HepG2 (cell line): ENCODE results near the gene SERAC1. TPM values are rescaled to one million over a fixed set of nuclear protein-coding genes. Genes with fewer than 3 reads are reported as not detected.

ENCODE experiments used
- ATAC-seq: fragments of 200-7000 bp; cut with Tn5 transposase; 3 replicates; pipeline ENCODE4 v1.9.1; 2020; ENCODE audit warnings: mild to moderate bottlenecking, moderate library complexity
- BruUV-seq: library from RNA; stranded (reverse); fragments of 400-500 nt; replicated peaks from 2 replicates; lab custom pipeline; 2021; lab: Mats Ljungman, UMichigan
- CTCF ChIA-PET: fragments of 300-600 bp; formaldehyde crosslinking; extraction: SDS; loops from one replicate; lab custom pipeline; 2021; ENCODE audit warnings: low total read pairs, inconsistent platforms, low intra/inter-chr PET ratio; lab: Yijun Ruan, JAX
- POLR2A ChIA-PET: fragments of 350-600 bp; sonication (Branson Sonifier 250); formaldehyde crosslinking; loops from one replicate; lab custom pipeline; 2020; ENCODE audit warnings: antibody characterized with exemption, inconsistent platforms; lab: Yijun Ruan, JAX
- DNase-seq: peaks from one replicate; pipeline ENCODE4 v3.0.0-alpha.2; 2015; ENCODE audit warnings: low spot score
- FAIRE-seq: peaks from 3 replicates; lab custom pipeline; 2011; peaks lifted over from hg19 to GRCh38; lab: Jason Lieb, UNC
- H2AFZ ChIP-seq: one replicate; pipeline ENCODE4 v1.6.1; 2011; ENCODE audit warnings: low read length, inconsistent platforms
- H3K27ac ChIP-seq: fragments of 300-600 bp; 3 replicates; pipeline ENCODE4 v1.8.0; 2011; ENCODE audit warnings: mixed run types, mild to moderate bottlenecking, mixed read lengths, low read length, inconsistent platforms; ENCODE audit not compliant: insufficient read depth; ENCODE audit errors: extremely low read length
- H3K27me3 ChIP-seq, 2 experiments: fragments of 200-600 bp in 1 of 2; 2 replicates in 1 of 2; 3 replicates in 1 of 2; pipeline versions ENCODE4 v1.6.0 to v1.8.0; 2011; ENCODE audit warnings: low read length in 2 of 2, mild to moderate bottlenecking in 2 of 2, moderate library complexity in 2 of 2, inconsistent platforms in 1 of 2; ENCODE audit not compliant: insufficient read depth in 2 of 2, control insufficient read depth in 1 of 2
- H3K36me3 ChIP-seq, 2 experiments: fragments of 200-600 bp in 1 of 2; replicated peaks in 1 of 2; 2 replicates in 1 of 2; 3 replicates in 1 of 2; pipeline versions ENCODE4 v1.5.1 to v1.8.0; 2011; ENCODE audit warnings: low read length in 2 of 2, inconsistent platforms in 1 of 2; ENCODE audit not compliant: insufficient read depth in 2 of 2, control insufficient read depth in 1 of 2
- H3K4me1 ChIP-seq: 2 replicates; pipeline ENCODE4 v1.5.1; 2012; ENCODE audit warnings: low read length, inconsistent platforms; ENCODE audit not compliant: insufficient read depth
- H3K4me2 ChIP-seq: 2 replicates; pipeline ENCODE4 v1.6.0; 2011; ENCODE audit warnings: low read depth, low read length, inconsistent platforms
- H3K4me3 ChIP-seq, 3 experiments: fragments of 200-600 bp in 1 of 3; sonication (generic), shearing (Covaris generic) in 1 of 3; replicated peaks in 1 of 3; 2 replicates each; pipeline ENCODE4 v1.5.1; 2011 to 2016; ENCODE audit warnings: low read length in 3 of 3, inconsistent platforms in 2 of 3, low read depth in 2 of 3, mild to moderate bottlenecking in 2 of 3, control low read depth in 1 of 3, mixed read lengths in 1 of 3; ENCODE audit not compliant: insufficient read depth in 1 of 3
- H3K79me2 ChIP-seq: one replicate; pipeline ENCODE4 v1.6.1; 2011; ENCODE audit warnings: low read length, inconsistent platforms; ENCODE audit not compliant: insufficient read depth
- H3K9ac ChIP-seq: 2 replicates; pipeline ENCODE4 v1.6.0; 2011; ENCODE audit warnings: mild to moderate bottlenecking, low read depth, low read length, inconsistent platforms; ENCODE audit not compliant: insufficient read depth
- H3K9me3 ChIP-seq: 2 replicates; pipeline ENCODE4 v1.5.1; 2012; ENCODE audit warnings: mild to moderate bottlenecking, low read length
- H4K20me1 ChIP-seq: 2 replicates; pipeline ENCODE4 v1.6.0; 2011; ENCODE audit warnings: inconsistent platforms, mild to moderate bottlenecking, low read length, moderate library complexity; ENCODE audit not compliant: insufficient read depth
- CBX2 ChIP-seq, 2 experiments: fragments of 200-600 bp in 1 of 2; sonication (generic); formaldehyde crosslinking in 1 of 2; IDR thresholded peaks; 2 replicates each; pipeline versions ENCODE4 v1.7.0 to v1.8.1; 2018 to 2022; ENCODE audit warnings: low read depth in 2 of 2, low read length in 1 of 2, mild to moderate bottlenecking in 1 of 2, missing genetic modification reagents in 1 of 2
- ELF4 ChIP-seq: sonication (generic); formaldehyde crosslinking; IDR thresholded peaks from 2 replicates; pipeline ENCODE4 v1.5.0; 2020; ENCODE audit warnings: missing genetic modification reagents, mild to moderate bottlenecking, moderate library complexity, borderline replicate concordance
- IRX3 ChIP-seq: sonication (generic); formaldehyde crosslinking; IDR thresholded peaks from 2 replicates; pipeline ENCODE4 v1.8.1; 2023; ENCODE audit warnings: mild to moderate bottlenecking, low read depth, missing genetic modification reagents, borderline replicate concordance
- RFX5 ChIP-seq: IDR thresholded peaks from 2 replicates; pipeline ENCODE4 v1.6.1; 2011; ENCODE audit warnings: low read depth, low read length, improper control_type of control experiment
- ZNF3 ChIP-seq: IDR thresholded peaks from 2 replicates; pipeline ENCODE4 v1.7.0; 2017; ENCODE audit warnings: inconsistent platforms
- ZNF484 ChIP-seq: sonication (generic); formaldehyde crosslinking; IDR thresholded peaks from 2 replicates; pipeline ENCODE4 v1.5.1; 2020; ENCODE audit warnings: mild to moderate bottlenecking, low read depth, missing genetic modification reagents, borderline replicate concordance
- ZNF543 ChIP-seq: sonication (generic); formaldehyde crosslinking; IDR thresholded peaks from 2 replicates; pipeline ENCODE4 v1.4.0; 2020; ENCODE audit warnings: mild to moderate bottlenecking, missing genetic modification reagents
- ZNF598 ChIP-seq: sonication (generic); formaldehyde crosslinking; IDR thresholded peaks from 2 replicates; pipeline ENCODE4 v1.5.1; 2020; ENCODE audit warnings: mild to moderate bottlenecking, missing genetic modification reagents, borderline replicate concordance
- ZNF629 ChIP-seq: sonication (generic); formaldehyde crosslinking; conservative IDR thresholded peaks from 2 replicates; pipeline ENCODE4 v1.5.0; 2020; ENCODE audit warnings: missing genetic modification reagents
- WGBS: methylation state at CpG from one replicate; pipeline ENCODE4 v1.1.6; 2017; ENCODE audit warnings: low lambda C conversion rate; 5-methylcytosine and 5-hydroxymethylcytosine counted together
- in situ Hi-C: cut with HindIII; loops from 2 replicates; pipeline ENCODE4 v1.10.0; 2017; ENCODE audit warnings: low pct_unique_long_range_greater_than_20kb; ENCODE audit not compliant: extremely low pct_ligation_motif_present
- intact Hi-C: fragments of 100-400 bp; cut with micrococcal nuclease; formaldehyde crosslinking; loops from one replicate; pipeline ENCODE4 v1.10.0; 2022; ENCODE audit not compliant: unreplicated experiment
- polyA plus RNA-seq, 8 experiments: library from polyadenylated mRNA; depleted of rRNA in 3 of 8; stranded (reverse) in 7 of 8; unstranded in 1 of 8; fragments of >200 nt; fragmentation: Illumina TruSeq in 4 of 8; extraction: Trizol in 4 of 8; gene quantifications; 2 replicates each; pipeline versions ENCODE4 v1.2.1 to v1.2.3, GENCODE V29; 2011 to 2016; ENCODE audit warnings: low read depth in 4 of 8, missing spikeins in 1 of 8, mixed read lengths in 1 of 8; ENCODE audit not compliant: insufficient read depth in 1 of 8
- total RNA-seq, 5 experiments: library from RNA; depleted of rRNA; stranded (reverse); fragments of >200 nt; fragmentation: Illumina TruSeq; extraction: Trizol; gene quantifications; 2 replicates each; pipeline ENCODE4 v1.2.3, GENCODE V29; 2016; ENCODE audit warnings: low read depth in 1 of 5
- TF ChIP-seq, protein P1 (sequence below): sonication (generic); formaldehyde crosslinking; IDR thresholded peaks from 2 replicates; pipeline ENCODE4 v1.5.0; 2020; ENCODE audit warnings: mild to moderate bottlenecking, missing genetic modification reagents
- TF ChIP-seq, protein P2 (sequence below): sonication (generic); formaldehyde crosslinking; IDR thresholded peaks from 2 replicates; pipeline ENCODE4 v1.9.0; 2022; ENCODE audit warnings: missing genetic modification reagents, mild to moderate bottlenecking, borderline replicate concordance

SERAC1 gene
- total and polyA plus RNA-seq, 2 of the 13 experiments (the other 11 are each of a cell fraction or from before 2014, with no cell fraction given), result 4.5 to 8.1 TPM

DNA sequence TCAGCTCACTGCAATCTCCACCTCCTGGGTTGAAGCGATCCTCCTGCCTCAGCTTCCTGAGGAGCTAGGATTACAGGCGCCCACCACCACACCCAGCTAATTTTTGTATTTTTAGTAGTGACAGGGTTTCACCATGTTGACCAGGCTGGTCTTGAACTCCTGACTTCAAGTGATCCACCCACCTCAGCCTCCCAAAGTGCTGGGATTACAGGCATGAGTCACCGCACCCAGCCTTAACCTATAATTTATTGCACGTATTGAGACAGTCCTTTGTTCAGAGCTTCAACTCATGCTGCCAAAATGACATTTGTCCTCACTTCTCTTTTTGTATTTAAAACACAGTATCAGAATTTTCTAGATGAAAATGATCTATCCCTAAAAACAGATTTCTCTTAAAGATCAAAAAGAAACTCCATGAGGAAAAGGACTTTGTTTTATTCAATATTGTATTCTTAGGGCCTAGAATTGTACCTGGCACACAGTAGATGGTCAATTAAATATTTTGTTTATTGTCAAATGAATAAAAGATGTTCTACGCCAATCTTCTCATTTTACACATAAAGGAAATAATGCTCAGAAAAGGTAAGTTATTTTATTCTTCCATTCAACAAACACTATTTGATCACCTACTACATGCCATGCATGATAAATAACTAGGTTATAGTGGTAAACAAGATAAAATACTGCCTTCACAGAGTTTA is 10.8 kb downstream of the SERAC1 start:
- no peak for FAIRE-seq

GRCh38 chr6:158154816-158155215 is 13.2 kb downstream of the SERAC1 start:
- CTCF ChIA-PET, result no interaction called here
- no TSS peak for BruUV-seq
- TF ChIP-seq RFX5 (no peak), ZNF484 (CRISPR knock-in tag) (no peak), IRX3 (CRISPR knock-in tag) (no peak), ELF4 (CRISPR knock-in tag) (no peak), CBX2 (IDR thresholded peaks at IDR 0.05; ENCODE audit: low read depth, low read length) (no peak), CBX2 (CRISPR knock-in tag; IDR thresholded peaks at IDR 0.05; ENCODE audit: low read depth) (no peak), ZNF629 (no peak), ZNF598 (CRISPR knock-in tag) (no peak), ZNF543 (CRISPR knock-in tag) (no peak)
- TF ChIP-seq, protein P1, sequence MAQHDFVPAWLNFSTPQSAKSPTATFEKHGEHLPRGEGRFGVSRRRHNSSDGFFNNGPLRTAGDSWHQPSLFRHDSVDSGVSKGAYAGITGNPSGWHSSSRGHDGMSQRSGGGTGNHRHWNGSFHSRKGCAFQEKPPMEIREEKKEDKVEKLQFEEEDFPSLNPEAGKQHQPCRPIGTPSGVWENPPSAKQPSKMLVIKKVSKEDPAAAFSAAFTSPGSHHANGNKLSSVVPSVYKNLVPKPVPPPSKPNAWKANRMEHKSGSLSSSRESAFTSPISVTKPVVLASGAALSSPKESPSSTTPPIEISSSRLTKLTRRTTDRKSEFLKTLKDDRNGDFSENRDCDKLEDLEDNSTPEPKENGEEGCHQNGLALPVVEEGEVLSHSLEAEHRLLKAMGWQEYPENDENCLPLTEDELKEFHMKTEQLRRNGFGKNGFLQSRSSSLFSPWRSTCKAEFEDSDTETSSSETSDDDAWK (CRISPR knock-in tag), result no peak

More for the DNA sequence above, 10.8 kb downstream of the SERAC1 start:
- BruUV-seq, result no TSS peak
- no peak overlapping the region for H3K4me2 ChIP-seq
- H4K20me1 ChIP-seq, result no peaks in the 10 kb centered on the region
- ChIA-PET POLR2A (no interaction called here), CTCF (no interaction called here)
- peaks cover 20% of the 10 kb centered on the region for H3K4me1 ChIP-seq
- no peaks in the 10 kb centered on the region for H3K79me2 ChIP-seq
- H2AFZ ChIP-seq, result no peak overlapping the region
- intact Hi-C loops (no loop called here), in situ Hi-C loops (no loop called here)
- DNase-seq (no peak), ATAC-seq (no peak)
- peaks cover 1 to 10% of the 10 kb centered on the region in 2 experiments; a peak in 1 of 5 replicates for H3K36me3 ChIP-seq
- WGBS, result 97% methylated on average over 5 of the region's 5 CpGs
- no peak overlapping the region for H3K9ac ChIP-seq
- H3K27ac ChIP-seq, result no peak overlapping the region
- no peak overlapping the region for H3K4me3 ChIP-seq
- H3K27me3 ChIP-seq, result no peaks in the 10 kb centered on the region
- TF ChIP-seq ZNF3 (CRISPR knock-in tag), result peak; percentile 63; the same call in 1 of the 2 replicates
- TF ChIP-seq, protein P2, sequence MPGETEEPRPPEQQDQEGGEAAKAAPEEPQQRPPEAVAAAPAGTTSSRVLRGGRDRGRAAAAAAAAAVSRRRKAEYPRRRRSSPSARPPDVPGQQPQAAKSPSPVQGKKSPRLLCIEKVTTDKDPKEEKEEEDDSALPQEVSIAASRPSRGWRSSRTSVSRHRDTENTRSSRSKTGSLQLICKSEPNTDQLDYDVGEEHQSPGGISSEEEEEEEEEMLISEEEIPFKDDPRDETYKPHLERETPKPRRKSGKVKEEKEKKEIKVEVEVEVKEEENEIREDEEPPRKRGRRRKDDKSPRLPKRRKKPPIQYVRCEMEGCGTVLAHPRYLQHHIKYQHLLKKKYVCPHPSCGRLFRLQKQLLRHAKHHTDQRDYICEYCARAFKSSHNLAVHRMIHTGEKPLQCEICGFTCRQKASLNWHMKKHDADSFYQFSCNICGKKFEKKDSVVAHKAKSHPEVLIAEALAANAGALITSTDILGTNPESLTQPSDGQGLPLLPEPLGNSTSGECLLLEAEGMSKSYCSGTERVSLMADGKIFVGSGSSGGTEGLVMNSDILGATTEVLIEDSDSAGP (CRISPR knock-in tag), result no peak
- TF ChIP-seq, all 625 proteins: peak for 1
- H3K9me3 ChIP-seq, result no peaks in the 10 kb centered on the region

More at GRCh38 chr6:158154816-158155215, 13.2 kb downstream of the SERAC1 start:
- Histone ChIP-seq H4K20me1 (no peaks in the 10 kb centered on the region), H3K27ac (no peak overlapping the region), H2AFZ (no peak overlapping the region), H3K4me1 (peaks cover 25% of the 10 kb centered on the region), H3K9me3 (no peaks in the 10 kb centered on the region), H3K36me3 (peaks cover 1 to 10% of the 10 kb centered on the region in 2 experiments; a peak in 2 of 5 replicates), H3K27me3 (no peaks in the 10 kb centered on the region), H3K9ac (no peak overlapping the region), H3K4me3 (no peak overlapping the region), H3K4me2 (no peak overlapping the region), H3K79me2 (no peaks in the 10 kb centered on the region)
- 96% methylated on average over 8 of the region's 8 CpGs for WGBS
- in situ Hi-C loops, result no loop called here
- intact Hi-C loops, result no loop called here
- DNase-seq (no peak), FAIRE-seq (no peak), ATAC-seq (no peak)
- POLR2A ChIA-PET, result no interaction called here
